LNCaP clone FGC (cell line): ENCODE measurements around the gene OR9A2.

Experiments
- DNase-seq: peaks from one replicate; pipeline ENCODE4 v3.0.0-alpha.2; 2011; ENCODE audit warnings: low read depth
- H3K4me3 ChIP-seq: 2 replicates; pipeline ENCODE4 v1.5.1; 2011; ENCODE audit warnings: mild to moderate bottlenecking, low read depth, low read length, control low read depth
- TF ChIP-seq, protein P1 (sequence below): IDR thresholded peaks from 2 replicates; pipeline ENCODE4 v1.5.1; 2012; ENCODE audit warnings: mild to moderate bottlenecking; ENCODE audit not compliant: control insufficient read depth, insufficient read depth; ENCODE audit errors: extremely low read depth

The OR9A2 gene

GRCh38 chr7:143054621-143055020 is 27.7 kb upstream of the OR9A2 start:
- H3K4me3 ChIP-seq = no peak overlapping the region
- no peak for DNase-seq
- TF ChIP-seq, protein P1, sequence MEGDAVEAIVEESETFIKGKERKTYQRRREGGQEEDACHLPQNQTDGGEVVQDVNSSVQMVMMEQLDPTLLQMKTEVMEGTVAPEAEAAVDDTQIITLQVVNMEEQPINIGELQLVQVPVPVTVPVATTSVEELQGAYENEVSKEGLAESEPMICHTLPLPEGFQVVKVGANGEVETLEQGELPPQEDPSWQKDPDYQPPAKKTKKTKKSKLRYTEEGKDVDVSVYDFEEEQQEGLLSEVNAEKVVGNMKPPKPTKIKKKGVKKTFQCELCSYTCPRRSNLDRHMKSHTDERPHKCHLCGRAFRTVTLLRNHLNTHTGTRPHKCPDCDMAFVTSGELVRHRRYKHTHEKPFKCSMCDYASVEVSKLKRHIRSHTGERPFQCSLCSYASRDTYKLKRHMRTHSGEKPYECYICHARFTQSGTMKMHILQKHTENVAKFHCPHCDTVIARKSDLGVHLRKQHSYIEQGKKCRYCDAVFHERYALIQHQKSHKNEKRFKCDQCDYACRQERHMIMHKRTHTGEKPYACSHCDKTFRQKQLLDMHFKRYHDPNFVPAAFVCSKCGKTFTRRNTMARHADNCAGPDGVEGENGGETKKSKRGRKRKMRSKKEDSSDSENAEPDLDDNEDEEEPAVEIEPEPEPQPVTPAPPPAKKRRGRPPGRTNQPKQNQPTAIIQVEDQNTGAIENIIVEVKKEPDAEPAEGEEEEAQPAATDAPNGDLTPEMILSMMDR = no peak

DNA sequence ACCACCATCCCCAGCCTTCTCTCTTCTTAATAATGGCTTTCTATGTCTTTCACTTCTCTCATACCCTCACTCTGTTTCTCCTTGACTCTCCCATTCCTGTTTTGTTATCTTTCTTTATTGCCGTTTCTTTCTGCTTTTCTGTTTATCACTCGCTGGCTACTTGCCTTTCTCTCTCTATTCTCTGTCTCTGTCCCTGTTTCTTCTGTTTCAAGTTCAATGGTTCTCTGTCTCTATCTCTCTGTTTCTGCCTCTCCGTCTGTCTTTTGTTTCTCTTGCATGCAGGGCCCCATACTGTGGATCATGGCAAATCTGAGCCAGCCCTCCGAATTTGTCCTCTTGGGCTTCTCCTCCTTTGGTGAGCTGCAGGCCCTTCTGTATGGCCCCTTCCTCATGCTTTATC is 25.1 kb upstream of the OR9A2 start, which contains the start of gene OR6V1:
Gene OR6V1 (plus strand): TSS at position 301 of the 400 bp plus-strand sequence. CDS start 0 bp downstream, at position 301.
- DNase-seq = no peak
- TF ChIP-seq, protein P1 = no peak
- no peak within 1 kb of the TSS for H3K4me3 ChIP-seq

DNA sequence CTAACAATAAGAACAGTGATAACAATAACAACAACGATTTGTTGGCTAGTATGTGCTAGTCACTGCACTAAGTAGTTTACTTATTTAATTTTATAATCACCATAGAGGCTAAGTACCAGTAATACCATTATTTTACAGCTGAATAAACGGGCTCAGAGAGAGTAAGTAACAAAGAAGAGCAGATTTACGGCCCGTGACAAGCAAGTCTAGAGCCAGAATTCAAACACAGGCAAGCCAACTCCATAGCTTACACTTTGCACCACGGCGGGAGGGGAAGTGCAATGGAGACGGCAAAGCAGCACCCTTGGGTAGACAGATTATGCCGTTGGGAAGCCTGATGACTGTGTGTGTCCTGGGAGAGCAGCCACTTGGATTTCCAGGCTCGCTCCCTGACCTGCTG is 24.0 kb upstream of the OR9A2 start:
- TF ChIP-seq, protein P1 = no peak
- DNase-seq = no peak
- H3K4me3 ChIP-seq = no peak overlapping the region

DNA sequence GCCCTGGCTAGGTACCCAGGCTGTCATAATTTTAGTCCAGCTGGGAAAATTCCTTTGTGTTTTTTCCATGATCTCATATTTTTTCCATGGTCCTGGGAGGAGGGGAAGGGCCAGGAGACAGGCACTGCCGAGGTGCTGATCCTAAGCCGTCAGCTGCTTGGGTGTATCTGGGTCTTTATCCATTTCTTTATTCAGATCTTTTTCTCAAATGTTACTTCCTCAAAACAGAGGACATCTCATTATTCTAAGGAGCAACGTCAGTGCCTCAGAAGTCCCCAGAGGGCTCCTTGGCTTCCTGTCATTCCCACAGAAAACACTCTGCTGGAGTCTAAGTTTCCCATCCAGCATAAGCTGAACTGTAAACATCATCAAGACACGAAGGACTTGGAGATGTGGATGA is 22.4 kb upstream of the OR9A2 start:
- TF ChIP-seq, protein P1 = no peak
- H3K4me3 ChIP-seq = no peak overlapping the region

GRCh38 chr7:143048827-143049226 is 21.9 kb upstream of the OR9A2 start:
- TF ChIP-seq, protein P1 = no peak
- H3K4me3 ChIP-seq = no peak overlapping the region
- DNase-seq = no peak

More for the DNA sequence above, 22.4 kb upstream of the OR9A2 start:
- DNase-seq = no peak

GRCh38 chr7:143047326-143047725 is 20.4 kb upstream of the OR9A2 start:
- H3K4me3 ChIP-seq = no peak overlapping the region
- TF ChIP-seq, protein P1 = no peak
- DNase-seq = no peak

DNA sequence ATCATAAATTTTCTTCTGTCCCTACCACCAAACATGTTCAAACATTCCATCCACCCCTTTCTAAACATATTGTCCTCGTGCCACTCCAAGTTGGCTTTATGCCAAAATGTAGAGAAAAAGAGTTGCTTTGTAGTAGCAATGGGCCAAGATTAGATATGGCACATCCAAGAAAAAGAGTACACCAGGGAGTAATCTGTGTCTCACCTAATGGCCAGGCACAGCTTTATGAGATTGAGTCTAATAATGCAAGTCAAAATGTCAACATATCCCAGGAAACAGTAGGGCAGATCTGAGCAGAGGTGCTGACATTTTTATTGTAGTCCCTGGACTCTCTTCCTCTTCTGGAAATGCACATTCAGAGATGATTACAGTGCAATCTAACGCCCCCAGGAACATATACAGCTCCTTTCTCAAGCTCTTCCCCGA is 19.5 kb upstream of the OR9A2 start:
- DNase-seq = peak; percentile 80
- no peak overlapping the region for H3K4me3 ChIP-seq
- TF ChIP-seq, protein P1 = no peak
